Fibroblast of skin of left quadriceps (primary cell): ENCODE results near the gene SHMT1.
"Not testable (repeated sequence)": the region's sequence is repeated elsewhere in the genome, so short reads cannot be mapped to it uniquely, and the experiment has no call there.

Experiments
- DNase-seq, 2 experiments: peaks; one replicate each; pipeline ENCODE4 v3.0.0-alpha.2; 2013; ENCODE audit warnings: low read depth in 2 of 2

SHMT1 gene

DNA sequence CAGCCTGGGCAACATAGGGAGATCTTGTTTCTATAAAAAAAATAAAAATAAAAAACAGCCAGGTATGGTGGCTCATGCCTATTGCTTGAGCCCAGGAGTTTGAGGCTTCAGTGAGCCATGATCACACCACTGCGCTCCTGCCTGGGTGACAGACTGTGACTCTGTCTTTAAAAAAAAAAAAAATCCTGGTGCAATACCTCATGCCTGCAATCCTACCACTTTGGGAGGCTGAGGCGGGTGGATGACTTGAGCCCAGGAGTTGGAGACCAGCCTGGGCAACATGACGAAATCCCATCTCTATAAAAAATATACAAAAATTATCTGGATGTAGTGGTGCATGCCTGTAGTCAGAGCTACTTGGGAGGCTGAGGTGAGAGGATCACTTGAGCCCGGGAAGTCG, 15.3 kb upstream of the SHMT1 start:
- DNase-seq: not testable (repeated sequence)

DNA sequence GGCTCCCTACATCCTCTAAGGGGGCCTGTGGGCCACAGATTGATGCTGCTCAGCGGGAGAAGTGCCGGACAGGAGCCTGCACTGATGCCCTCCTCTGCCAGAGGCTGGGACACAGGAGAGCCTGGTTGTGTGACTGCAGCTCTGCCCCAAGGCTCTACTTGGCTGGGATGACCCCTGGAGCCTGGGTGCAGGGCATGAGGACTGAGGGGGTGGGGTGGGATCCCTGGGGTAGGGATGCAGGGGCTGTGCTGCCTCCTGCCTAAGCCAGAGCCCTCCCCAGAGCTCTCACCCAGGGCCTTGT, 14.8 kb upstream of the SHMT1 start:
- no peak for DNase-seq

DNA sequence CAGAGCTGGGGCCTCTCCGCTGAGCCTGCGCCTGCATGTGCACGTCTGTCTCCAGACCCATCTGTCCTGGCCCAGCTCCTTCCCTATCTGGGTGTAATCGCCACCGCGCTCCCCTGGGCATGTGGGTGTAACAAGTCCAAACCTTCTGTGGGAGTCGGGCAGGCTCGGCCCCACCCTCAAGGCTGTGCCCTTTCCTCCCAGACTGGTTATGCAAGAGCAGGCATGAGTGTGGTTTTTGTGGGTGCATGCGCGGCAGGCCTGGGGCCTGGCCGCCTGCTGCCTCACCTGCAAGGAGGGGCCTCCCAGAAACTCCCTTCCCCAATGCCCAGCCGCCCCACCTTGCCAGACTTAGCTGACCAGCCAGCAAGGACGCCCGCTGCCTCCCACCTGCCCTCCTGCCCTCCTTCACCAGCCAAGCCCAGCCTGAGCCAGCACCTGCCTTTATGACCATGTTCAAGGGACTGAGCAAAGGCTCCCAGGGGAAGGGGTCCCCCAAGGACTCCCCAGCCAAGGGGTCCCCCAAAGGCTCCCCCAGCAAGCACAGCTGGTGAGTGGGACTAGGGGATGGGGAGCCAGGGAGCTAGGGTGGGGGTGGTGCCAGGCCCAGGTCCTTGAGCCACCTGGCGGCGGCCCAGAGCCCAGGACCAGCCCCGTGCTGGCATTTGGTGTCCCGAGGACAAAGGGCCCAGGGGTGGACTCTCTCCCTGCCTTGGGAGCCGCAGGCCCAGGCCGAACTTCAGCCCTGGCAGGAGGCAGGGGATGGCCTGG, 14.3 kb upstream of the SHMT1 start, which contains the start of gene EVPLL:
Gene EVPLL, plus strand, starts transcription at position 342 of the 768 bp plus-strand sequence. CDS start 3,160 bp downstream, outside the sequence.
- DNase-seq: no peak

DNA sequence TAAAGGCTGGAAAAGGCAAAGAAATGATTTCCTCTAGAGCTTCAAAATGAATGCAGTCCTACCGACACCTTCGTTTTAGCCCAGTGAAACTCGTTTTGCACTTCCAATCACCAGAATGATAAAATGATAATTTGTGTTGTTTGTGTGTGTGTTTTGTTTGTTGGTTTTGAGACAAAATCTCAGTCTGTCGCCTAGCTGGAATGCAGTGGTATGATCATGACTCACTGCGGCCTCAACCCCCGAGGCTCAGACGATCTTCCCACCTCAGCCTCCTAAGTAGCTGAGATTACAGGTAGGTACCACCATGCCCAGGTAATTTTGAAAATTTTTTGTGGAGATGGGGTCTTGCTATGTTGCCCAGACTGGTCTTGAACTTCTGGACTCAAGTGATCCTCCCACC, 10.9 kb upstream of the SHMT1 start:
- DNase-seq: no peak

DNA sequence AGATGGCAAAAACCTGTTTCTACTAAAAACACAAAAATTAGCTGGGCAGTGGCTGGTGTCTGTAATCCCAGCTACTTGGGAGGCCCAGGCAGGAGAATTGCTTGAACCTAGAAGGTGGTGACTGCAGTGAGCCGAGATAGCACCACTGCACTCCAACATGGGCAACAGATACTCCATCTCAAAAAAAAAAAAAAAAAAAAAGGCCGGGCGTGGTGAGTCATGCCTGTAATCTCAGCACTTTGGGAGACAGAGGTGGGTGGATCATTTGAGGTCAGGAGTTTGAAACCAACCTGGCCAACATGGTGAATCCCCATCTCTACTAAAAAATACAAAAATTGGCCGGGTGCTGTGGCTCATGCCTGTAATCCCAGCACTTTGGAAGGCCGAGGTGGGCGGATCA, 9.8 kb upstream of the SHMT1 start:
- not testable (repeated sequence) for DNase-seq

DNA sequence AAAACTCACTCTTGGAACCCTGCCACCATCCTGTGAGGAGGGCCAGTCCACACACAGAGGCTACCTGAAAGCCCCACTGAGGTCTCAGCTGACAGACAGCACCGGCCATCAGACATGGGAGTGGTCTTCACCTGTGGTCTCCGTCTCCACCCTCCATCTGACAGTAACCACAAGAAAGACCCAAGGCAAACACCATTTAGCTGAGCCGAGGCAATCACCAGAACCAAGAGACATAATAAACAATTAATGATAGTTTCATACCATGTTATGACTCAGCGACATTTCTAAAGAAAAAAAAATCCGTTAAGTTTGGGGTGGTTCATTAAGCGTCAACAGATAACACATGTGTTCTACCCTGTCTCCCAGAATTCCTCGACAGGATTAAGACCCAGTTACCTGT, 8.1 kb upstream of the SHMT1 start:
- DNase-seq: no peak

DNA sequence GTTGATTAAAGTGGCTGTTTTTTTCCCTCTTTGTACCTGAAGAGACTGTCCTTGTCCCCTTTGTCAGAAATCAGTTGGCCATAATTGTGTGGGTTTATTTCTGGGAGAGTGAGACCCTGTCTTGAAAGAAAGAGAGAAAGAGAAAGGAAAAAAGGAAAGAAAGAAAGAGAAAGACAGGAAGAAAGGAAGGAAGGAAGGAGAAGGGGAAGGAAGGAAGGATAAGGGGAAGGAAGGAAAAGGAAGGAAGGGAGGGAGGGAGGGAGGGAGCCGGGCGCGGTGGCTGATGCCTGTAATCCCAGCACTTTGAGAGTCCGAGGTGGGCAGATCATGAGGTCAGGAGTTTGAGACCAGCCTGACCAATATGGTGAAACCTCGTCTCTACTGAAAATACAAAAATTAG, 7.4 kb upstream of the SHMT1 start:
- DNase-seq: no peak

DNA sequence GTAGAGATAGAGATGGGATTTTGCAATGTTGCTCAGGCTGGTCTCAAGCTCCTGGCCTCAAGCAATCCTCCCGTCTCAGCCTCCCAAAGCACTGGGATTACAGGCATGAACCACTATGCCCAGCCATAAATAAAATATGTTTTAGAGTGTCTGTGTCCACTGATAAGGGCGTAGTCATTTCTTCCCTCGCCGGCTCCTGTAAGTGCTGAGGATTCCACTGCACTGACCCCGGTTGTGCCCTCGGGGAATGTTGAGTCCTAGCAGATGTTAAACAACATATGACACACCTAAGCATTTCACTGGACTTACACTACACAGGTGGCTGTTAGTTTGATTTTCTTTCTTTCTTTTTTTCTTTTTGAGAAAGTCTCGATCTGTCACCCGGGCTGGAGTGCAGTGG, 5.6 kb upstream of the SHMT1 start:
- no peak for DNase-seq

DNA sequence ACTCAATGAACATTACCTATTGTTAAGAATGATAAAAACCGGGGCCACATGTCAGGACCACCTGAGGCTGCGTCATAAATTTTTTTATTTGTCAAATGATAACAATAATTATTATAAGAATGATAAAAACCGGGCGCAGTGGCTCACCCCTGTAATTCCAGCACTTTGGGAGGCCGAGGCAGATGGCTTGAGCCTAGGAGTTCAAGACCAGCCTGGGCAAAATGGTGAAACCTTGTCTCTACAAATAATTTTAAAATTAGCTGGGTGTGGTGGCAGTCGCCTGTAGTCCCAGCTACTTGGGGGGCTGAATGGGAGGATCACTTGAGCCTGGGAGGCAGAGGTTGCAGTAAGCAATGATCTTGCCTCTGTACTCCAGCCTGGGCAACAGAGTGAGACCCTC, 816 bp upstream of the SHMT1 start:
- DNase-seq: no peak

DNA sequence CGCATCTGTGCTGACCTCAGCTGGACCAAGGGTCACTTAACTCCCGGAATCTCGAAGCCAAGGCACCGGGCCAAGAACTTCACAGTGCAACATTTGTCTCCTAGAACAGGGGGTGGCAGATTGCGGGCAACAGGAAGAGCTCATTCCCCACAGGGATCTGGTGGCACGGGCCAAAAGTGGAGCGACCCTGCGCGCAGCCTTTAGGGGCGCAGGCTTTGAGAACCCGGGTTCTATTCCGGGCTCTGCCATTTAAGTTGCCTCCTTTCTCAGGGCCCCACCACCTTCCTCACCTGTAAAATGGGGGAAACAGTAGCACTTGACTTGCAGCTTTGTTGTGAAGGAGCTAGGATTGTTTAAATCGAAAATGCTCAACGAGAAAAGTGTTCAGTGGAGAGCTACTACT, 651 bp downstream of the SHMT1 start:
- DNase-seq: no peak

DNA sequence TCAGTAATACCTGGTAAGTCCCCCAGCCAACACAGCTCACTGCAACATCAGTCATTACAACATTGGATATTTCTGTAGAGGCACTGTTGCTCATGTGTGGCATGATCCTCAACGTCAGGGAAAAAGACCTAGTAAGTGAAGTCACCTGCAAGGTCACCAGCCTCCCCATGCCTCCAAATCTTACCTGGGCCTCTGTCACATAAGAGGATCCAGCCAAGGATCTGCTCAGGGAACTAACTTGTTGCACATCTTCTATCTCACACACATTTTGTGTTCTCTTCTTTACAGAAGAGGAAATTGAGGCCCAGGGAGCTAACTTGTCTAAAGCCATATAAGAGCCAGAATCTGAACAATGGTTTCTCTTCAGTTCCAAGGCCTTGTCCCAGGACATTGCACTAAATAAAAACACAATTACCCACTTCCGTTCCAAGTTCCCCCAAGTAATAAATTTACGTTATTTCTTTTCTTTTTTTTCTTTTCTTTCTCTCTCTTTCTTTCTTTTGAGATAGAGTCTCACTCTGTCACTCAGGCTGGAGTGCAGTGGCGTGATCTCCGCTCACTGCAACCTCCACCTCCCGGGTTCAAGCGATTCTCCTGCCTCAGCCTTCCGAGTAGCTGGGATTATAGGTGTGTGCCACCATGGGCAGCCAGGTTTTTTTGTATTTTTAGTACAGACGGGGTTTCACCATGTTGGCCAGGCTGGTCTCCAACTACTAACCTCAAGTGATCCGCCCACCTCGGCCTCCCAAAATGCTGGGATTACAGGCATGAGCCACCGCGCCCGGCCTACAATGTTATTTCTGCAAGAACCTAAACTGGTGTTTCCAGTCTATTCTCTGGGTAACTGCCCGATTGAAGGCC, 1.3 kb downstream of the SHMT1 start:
- DNase-seq: no peak

DNA sequence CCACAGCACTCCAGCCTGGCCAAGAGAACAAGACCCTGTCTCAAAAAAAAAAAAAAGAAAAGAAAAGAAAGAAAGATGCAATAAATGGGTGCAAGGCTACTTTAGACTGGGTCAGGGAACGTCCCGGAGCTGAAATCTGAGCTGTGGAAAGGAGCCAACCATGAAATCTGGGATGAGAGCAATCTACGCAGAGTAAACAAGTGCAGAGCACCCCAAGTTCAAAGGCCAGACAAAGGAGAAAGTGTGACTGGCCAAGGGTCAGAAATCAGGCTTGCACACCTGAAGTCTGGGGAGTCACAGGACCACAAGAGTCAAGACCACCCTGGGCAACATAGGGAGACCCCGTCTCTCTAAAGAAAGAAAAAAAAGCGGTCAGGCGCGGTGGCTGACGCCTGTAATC, 2.8 kb downstream of the SHMT1 start:
- DNase-seq: no peak

DNA sequence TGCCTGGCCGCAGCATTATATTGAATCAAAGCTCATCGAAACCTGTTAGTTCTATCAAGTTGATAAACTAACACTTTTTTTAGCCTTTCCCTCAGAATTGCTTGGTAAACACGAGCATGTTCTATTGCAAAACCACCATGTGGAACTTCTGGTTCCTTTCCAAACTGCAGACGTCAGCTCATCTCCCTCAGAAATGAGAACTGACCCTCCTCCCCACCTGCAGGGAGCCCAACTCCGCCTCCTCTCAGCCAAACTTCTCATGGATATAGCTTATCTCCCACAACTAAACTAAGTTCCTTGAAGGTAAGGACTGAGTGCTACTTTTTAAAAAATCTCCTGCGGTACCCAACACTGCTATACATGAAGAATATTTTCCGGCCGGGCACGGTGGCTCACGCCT, 6.7 kb downstream of the SHMT1 start:
- peak; percentile 4 to 10 for DNase-seq

DNA sequence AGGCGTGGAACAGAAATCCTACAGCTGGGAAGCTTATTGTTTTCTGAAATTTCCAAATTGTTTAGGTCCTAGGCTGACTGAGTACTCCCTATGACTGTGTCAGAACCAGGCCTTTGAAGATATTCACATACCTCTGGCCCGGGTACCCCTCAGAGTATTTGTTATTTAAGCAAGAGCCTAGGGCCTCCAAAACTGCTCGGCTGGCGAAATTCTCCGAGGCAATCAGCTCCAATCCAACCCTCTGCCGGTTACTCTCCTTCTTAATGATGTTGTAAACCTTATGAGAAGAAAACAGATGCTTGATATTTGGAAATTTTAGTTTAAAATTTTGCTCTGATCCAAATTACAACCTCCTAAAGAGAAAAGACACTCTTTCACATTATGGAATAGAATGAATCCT, 9.8 kb downstream of the SHMT1 start:
- no peak for DNase-seq

DNA sequence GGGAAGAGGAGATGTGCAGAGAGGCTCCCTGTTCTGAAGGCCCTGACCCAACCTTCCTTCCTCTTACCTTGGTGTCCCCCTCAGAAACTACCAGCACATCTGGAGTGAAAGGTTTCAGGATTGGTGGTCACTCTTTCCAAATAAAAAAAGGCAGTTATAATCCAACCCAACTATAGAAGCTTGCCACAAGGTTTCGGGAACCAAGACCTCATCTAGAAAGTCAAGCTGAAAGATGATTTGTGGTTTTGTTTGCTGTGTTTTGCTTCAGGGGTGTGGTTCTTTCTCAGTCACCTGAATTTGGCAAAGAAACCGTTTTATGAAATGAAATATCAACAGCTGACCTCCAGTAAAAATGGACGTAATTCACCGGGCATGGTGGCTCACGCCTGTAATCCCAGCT, 19.3 kb downstream of the SHMT1 start:
- no peak for DNase-seq

DNA sequence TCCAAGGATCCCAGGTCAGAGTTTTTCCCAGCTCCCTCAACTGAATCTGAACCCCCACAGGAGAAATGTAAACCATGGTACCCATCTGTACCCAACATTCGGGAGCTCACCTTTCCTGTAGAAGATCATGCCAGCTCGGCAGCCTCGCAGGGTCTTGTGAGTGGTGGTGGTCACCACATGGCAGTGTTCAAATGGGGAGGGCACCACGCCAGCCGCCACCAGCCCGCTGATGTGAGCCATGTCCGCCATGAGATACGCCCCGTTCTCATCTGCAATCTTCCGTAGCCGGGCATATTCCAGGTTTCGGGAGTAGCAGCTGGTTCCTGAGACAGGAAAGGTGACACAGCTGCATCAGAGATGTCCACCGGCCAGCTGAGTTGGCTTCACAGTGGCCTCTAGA, 23.4 kb downstream of the SHMT1 start:
- DNase-seq: no peak

DNA sequence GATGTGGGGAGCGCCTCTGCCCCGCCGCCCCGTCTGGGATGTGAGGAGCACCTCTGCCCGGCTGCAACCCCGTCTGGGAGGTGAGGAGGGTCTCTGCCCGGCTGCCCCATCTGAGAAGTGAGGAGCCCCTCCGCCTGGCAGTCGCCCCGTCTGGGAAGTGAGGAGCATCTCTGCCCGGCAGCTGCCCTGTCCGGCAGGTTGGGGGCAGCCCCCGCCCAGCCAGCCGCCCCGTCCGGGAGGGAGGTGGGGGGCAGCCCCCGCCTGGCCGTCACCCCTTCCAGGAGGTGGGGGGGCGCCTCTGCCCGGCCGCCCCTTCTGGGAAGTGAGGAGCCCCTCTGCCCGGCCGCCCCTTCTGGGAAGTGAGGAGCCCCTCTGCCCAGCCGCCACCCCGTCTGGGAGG, 25.2 kb downstream of the SHMT1 start:
- not testable (repeated sequence) for DNase-seq

DNA sequence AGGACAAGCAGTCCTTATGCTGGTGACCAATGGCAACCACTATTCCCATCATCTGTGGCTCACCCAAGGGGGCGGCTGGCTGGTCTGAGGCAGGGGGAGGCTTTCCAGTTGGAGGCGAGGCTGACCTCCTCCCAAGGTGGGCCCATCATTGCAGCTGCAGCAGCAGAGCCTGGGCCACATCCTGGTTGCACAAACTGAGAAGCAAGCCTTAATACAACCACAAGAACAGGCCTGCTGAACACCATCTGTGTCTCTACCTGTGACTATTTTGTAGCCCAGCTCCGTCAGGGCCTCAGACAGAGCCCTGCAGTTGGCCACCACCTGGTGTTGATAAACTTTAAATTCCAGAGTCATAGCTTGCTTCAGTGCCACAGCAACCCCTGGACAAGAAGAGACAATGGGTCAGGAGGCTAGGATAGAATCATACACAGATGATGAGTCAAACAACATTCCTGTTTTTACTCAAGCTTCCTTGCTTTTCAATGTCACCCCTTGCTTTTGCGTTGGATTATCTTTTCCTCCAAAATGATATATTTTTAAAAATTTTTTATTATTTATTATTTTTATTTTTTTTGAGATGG, 30.4 kb downstream of the SHMT1 start:
- no peak for DNase-seq

DNA sequence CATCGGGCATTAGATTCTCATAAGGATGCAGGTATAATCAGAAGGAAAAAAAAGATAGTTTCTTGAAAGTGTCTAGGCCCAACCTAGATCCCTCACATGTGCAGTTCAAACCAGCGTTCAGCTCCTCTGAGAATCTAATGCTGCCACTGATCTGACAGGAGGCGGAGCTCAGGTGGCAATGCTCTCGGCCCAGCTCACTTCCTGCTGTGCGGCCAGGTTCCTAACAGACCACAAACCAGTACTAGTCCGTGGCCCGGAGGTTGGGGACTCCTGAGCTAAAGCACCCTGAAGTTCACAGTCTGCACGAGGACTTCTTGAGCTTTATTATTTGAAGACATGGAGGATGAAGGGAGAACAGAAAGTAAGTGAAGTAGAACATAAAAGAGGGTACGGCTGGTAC, 31.5 kb downstream of the SHMT1 start:
- DNase-seq: no peak

DNA sequence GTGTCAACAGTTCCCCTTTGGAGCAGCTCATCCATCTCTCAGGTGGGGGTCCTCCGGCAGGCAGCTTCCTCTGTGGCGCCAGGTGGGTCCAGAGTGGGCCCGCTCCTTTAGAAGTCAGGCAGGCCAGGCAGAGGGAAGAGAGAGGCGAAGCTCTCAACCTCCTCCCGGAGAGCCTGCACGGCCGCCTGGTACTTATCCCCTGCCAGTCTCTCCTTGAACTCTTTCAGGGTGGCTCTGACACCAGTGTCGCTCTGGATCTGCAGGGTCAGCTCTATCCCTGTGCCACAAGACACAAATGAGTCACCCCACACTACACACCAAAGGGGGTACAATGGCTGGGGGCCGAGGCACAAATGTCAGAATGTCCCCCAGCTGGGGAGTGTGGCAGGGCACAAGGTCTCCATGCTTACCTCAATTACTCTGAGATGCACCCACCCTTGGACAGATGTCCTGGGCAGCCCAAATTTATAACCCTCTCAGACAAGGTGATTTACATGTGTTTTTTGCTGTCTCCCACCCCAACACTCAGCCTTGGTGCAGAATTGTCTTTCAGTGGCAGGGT, 34.6 kb downstream of the SHMT1 start:
- no peak for DNase-seq

DNA sequence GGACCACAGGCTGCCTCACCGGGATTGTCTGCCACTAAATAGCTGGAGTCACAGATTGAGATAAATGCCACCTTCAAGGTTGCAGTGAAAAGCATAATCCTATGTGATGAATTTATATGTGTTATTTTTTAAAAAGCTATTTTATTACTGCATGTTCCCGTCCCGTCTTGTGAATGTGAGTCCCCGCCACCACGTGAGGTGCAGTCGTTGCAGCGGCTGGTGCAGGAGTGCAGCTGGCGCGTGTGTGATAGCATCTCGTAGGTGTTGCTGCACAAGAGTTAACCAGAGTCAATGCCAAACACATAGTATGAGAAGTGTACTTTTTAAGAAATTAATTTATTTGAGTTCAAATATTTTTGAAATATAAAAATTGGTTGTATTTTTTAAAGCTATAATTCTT, 35.8 kb downstream of the SHMT1 start:
- no peak for DNase-seq

DNA sequence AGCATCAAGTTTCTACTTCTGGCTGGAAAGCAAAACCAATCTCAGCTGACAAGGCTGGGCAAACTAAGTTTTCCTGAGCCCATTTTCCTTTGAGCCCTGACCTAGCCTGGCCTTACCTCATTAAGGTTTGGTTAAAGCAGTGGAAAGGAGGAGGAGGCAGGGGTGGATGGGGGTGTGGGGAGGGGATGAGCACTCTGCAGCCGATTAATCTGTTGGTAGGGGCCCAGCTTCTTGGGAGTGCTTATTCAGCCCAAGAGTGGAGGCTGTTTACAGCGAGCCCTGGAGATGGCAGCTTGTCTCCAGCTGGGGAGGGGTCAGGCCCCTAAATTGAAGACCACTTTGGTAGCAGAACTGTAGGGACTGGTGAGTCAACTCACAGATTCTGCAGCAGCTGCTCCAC, 36.3 kb downstream of the SHMT1 start:
- no peak for DNase-seq

DNA sequence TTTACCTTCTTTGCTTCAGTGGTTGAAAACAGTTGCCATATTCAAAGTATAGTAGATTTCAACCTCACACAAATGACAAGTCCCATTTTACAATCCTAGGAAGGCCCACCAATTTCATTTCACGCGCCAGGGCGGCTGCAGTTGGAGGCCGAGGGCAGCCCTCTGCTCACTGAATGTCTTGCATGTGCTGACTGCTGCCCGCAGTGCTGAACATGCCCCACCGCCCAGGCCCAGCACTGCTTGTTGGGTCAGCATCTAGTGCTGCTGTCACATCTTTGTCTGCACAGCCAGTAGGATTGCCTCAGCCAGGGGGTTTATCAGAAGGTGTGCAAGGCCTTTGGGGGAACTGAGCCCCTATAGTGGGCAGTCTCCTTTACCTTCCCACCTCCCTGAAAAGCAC, 36.8 kb downstream of the SHMT1 start:
- DNase-seq: no peak
